T-cell (primary cell): Measurements from ENCODE around the gene ALDH1L2. TPM values are rescaled to one million over a fixed set of nuclear protein-coding genes. Genes with fewer than 3 reads are reported as not detected.

Source experiments
- ATAC-seq, 4 experiments: fragments of 200-7000 bp in 3 of 4; fragments of 150-1000 bp in 1 of 4; cut with Tn5 transposase; replicated peaks in 1 of 4; 1 replicate in 3 of 4; 2 replicates in 1 of 4; pipeline ENCODE4 v1.10.0; 2021; ENCODE audit warnings: moderate library complexity in 3 of 4, mild to moderate bottlenecking in 2 of 4, moderate number of reproducible peaks in 1 of 4
- CTCF ChIA-PET, 2 donors: fragments of 300-600 bp; sonication (Branson Sonifier 250); formaldehyde crosslinking; loops; one replicate each; lab custom pipeline; 2022; ENCODE audit warnings: antibody characterized with exemption in 2 of 2; lab: Charles Lee
- POLR2A ChIA-PET, 2 donors: fragments of 300-600 bp; sonication (Branson Sonifier 250); formaldehyde crosslinking; loops; one replicate each; lab custom pipeline; 2022; ENCODE audit warnings: antibody characterized with exemption in 2 of 2; lab: Charles Lee
- DNase-seq, 35 experiments: peaks; one replicate each; pipeline versions ENCODE4 v3.0.0 to v3.0.0-alpha.2; 2013 to 2023
- H3K27ac ChIP-seq: one replicate; pipeline ENCODE4 v1.5.1; 2013; ENCODE audit warnings: low read length
- H3K27me3 ChIP-seq, 2 experiments: replicated peaks in 1 of 2; 1 replicate in 1 of 2; 2 replicates in 1 of 2; pipeline versions ENCODE4 v1.6.1 to v1.7.0; 2013; ENCODE audit warnings: low read length in 1 of 2, mixed read lengths in 1 of 2; ENCODE audit not compliant: control insufficient read depth in 2 of 2, insufficient read depth in 2 of 2; ENCODE audit errors: extremely low read depth in 1 of 2
- H3K36me3 ChIP-seq, 2 donors: 1 replicate in 1 of 2; 2 replicates in 1 of 2; pipeline versions ENCODE4 v1.6.1 to v1.7.0; 2013; ENCODE audit warnings: low read length in 1 of 2; ENCODE audit not compliant: control insufficient read depth in 2 of 2, insufficient read depth in 1 of 2; ENCODE audit errors: extremely low read depth in 1 of 2
- H3K4me1 ChIP-seq, 2 experiments: 1 replicate in 1 of 2; 2 replicates in 1 of 2; pipeline versions ENCODE4 v1.6.1 to v1.7.0; 2013; ENCODE audit warnings: low read length in 2 of 2, mixed read lengths in 1 of 2; ENCODE audit not compliant: insufficient read depth in 2 of 2, control insufficient read depth in 1 of 2; ENCODE audit errors: extremely low read depth in 1 of 2
- H3K4me3 ChIP-seq, 2 donors: 1 replicate in 1 of 2; 2 replicates in 1 of 2; pipeline versions ENCODE4 v1.5.1 to v1.7.0; 2013; ENCODE audit warnings: mild to moderate bottlenecking in 2 of 2, low read length in 1 of 2, moderate library complexity in 1 of 2; ENCODE audit not compliant: control insufficient read depth in 1 of 2; ENCODE audit errors: extremely low read depth in 1 of 2
- H3K9me3 ChIP-seq: 2 replicates; pipeline ENCODE4 v1.7.0; 2013
- H3K27ac Mint-ChIP-seq, 2 donors: one replicate each; pipeline ENCODE4 v1.8.0; 2020 to 2021; ENCODE audit warnings: mild to moderate bottlenecking in 2 of 2, mixed read lengths in 2 of 2
- H3K27me3 Mint-ChIP-seq, 2 donors: one replicate each; pipeline ENCODE4 v1.8.0; 2021 to 2022; ENCODE audit warnings: mixed read lengths in 2 of 2
- H3K36me3 Mint-ChIP-seq: one replicate; pipeline ENCODE4 v1.8.0; 2021; ENCODE audit warnings: mixed read lengths
- H3K4me1 Mint-ChIP-seq, 3 donors: one replicate each; pipeline ENCODE4 v1.8.0; 2020 to 2022; ENCODE audit warnings: mixed read lengths in 3 of 3, mild to moderate bottlenecking in 1 of 3
- H3K4me3 Mint-ChIP-seq, 3 donors: one replicate each; pipeline ENCODE4 v1.8.0; 2020 to 2022; ENCODE audit warnings: mild to moderate bottlenecking in 3 of 3, mixed read lengths in 3 of 3, moderate library complexity in 3 of 3
- H3K9me3 Mint-ChIP-seq, 3 donors: one replicate each; pipeline ENCODE4 v1.8.0; 2020 to 2022; ENCODE audit warnings: mixed read lengths in 3 of 3
- WGBS: methylation state at CpG from one replicate; pipeline ENCODE4 v1.1.5; 2013; ENCODE audit warnings: missing lambda C conversion rate; ENCODE audit not compliant: insufficient coverage; 5-methylcytosine and 5-hydroxymethylcytosine counted together
- total RNA-seq, 35 experiments: library from RNA in 6 of 35; stranded (reverse) in 6 of 35; fragments of 120-200 nt in 1 of 35; gene quantifications; one replicate each; pipeline versions ENCODE4 v1.2.1 to v1.2.4 and lab custom pipeline; 2013 to 2026

ALDH1L2 gene
- total RNA-seq, 5 donors from 2014 or later (not counting 1 experiment from before 2014, with no cell fraction given) = 0.07 to 0.51 (median 0.16) TPM; not detected in 1

- Mint-ChIP-seq H3K9me3 (peaks cover 3 to 25% (median 14%) of the 10 kb centered on the region in 3 donors), H3K36me3 (peaks cover 10% of the 10 kb centered on the region), H3K27me3 (no peaks in the 10 kb centered on the region), H3K4me1 (peaks cover 0 to 2% (median 1%) of the 10 kb centered on the region in 3 donors), H3K27ac (no peak overlapping the region), H3K4me3 (no peak overlapping the region)
- Histone ChIP-seq H3K27me3 (no peaks in the 10 kb centered on the region), H3K27ac (no peak overlapping the region), H3K4me1 (no peaks in the 10 kb centered on the region), H3K4me3 (no peak overlapping the region), H3K36me3 (no peaks in the 10 kb centered on the region), H3K9me3 (no peaks in the 10 kb centered on the region)
- ATAC-seq (no peak), DNase-seq (no peak)
- ChIA-PET POLR2A (no interaction called here), CTCF (interaction anchor here (0.6 to 4.6 kb wide), 6 partner anchors 14 to 670 kb away, joined by 3 to 56 read pairs (median 4); no protein-coding TSS in a partner anchor)
- 40% methylated on average over 1 of the region's 4 CpGs for WGBS
Observed at GRCh38 chr12:105051981-105052380, 32.3 kb downstream of the ALDH1L2 start.

DNA sequence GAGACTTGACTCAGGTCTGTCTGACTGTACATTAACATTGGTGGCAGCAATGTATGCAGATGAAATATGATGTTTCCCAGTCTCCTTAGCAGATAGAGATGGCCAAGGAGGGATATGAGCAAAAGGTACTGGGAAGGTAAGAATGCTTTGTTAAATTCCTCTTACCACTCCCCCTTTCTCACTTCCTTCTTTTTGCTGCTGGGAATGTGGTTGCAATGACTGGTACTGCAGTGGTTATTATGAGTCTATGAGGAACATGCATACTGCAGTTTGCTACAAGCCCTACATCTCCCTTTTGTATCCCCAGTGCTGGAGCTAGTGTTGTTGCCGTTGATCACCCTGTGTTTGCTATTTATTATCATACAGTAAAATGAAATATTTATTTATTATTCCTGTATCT lies 35.9 kb downstream of the ALDH1L2 start:
- Mint-ChIP-seq H3K27ac (no peak overlapping the region), H3K4me3 (no peak overlapping the region), H3K9me3 (peaks cover 0 to 4% (median 0%) of the 10 kb centered on the region in 3 donors), H3K4me1 (peaks cover 0 to 2% (median 1%) of the 10 kb centered on the region in 3 donors), H3K27me3 (no peaks in the 10 kb centered on the region), H3K36me3 (no peaks in the 10 kb centered on the region)
- no peaks in the 10 kb centered on the region for H3K27me3 ChIP-seq
- H3K27ac ChIP-seq = no peak overlapping the region
- H3K36me3 ChIP-seq = no peaks in the 10 kb centered on the region
- DNase-seq (no peak), ATAC-seq (no peak)
- no peaks in the 10 kb centered on the region for H3K9me3 ChIP-seq
- H3K4me1 ChIP-seq = no peaks in the 10 kb centered on the region
- CTCF ChIA-PET = no interaction called here
- POLR2A ChIA-PET = interaction anchor here in 1 of 2 donors (1.0 kb wide), 1 partner anchor 225 kb away, joined by 3 read pairs; no protein-coding TSS in a partner anchor
- H3K4me3 ChIP-seq = no peak overlapping the region
- no CpG with 5 or more reads among the region's 1 CpG for WGBS

- DNase-seq = no peak
- H3K9me3 Mint-ChIP-seq = peaks cover 0 to 4% (median 0%) of the 10 kb centered on the region in 3 donors
- H3K27me3 Mint-ChIP-seq = no peaks in the 10 kb centered on the region
- no peaks in the 10 kb centered on the region for H3K27me3 ChIP-seq
- no peaks in the 10 kb centered on the region for H3K36me3 ChIP-seq
- H3K4me1 Mint-ChIP-seq = no peaks in the 10 kb centered on the region
- no peak overlapping the region for H3K4me3 Mint-ChIP-seq
- ATAC-seq = no peak
- no peaks in the 10 kb centered on the region for H3K36me3 Mint-ChIP-seq
- H3K4me1 ChIP-seq = no peaks in the 10 kb centered on the region
- no peaks in the 10 kb centered on the region for H3K9me3 ChIP-seq
- H3K27ac Mint-ChIP-seq = no peak overlapping the region
- no peak overlapping the region for H3K27ac ChIP-seq
- WGBS = no CpG with 5 or more reads among the region's 1 CpG
- CTCF ChIA-PET = interaction anchor here in 1 of 2 donors (0.6 kb wide), 1 partner anchor 546 kb away, joined by 3 read pairs; no protein-coding TSS in a partner anchor
- POLR2A ChIA-PET = interaction anchor here in 1 of 2 donors (1.0 kb wide), 1 partner anchor 224 kb away, joined by 3 read pairs; no protein-coding TSS in a partner anchor
- no peak overlapping the region for H3K4me3 ChIP-seq
Observed at GRCh38 chr12:105047308-105047707, 37.0 kb downstream of the ALDH1L2 start.

DNA sequence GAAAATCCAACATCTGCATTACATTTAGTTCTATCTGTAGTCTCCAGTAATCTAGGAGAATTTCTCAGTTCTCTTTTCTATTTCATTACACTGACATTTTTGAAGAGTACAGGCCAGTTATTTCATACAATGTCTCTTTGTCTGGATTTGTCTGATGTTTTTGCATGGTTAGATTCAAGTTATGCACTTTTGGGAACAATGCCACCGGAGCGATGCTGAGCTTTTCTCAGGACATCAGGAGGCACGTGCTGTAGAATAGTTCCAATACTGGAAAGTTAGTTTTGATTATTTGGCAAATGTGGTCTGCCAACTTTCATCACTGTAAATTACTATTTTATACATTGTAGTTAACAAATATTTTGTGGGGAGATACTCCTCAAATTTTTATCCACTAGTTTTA lies 43.1 kb downstream of the ALDH1L2 start:
- H3K27me3 ChIP-seq = no peaks in the 10 kb centered on the region
- H3K9me3 ChIP-seq = no peaks in the 10 kb centered on the region
- H3K27ac ChIP-seq = no peak overlapping the region
- H3K36me3 ChIP-seq = no peaks in the 10 kb centered on the region
- Mint-ChIP-seq H3K27me3 (no peaks in the 10 kb centered on the region), H3K36me3 (no peaks in the 10 kb centered on the region), H3K4me3 (no peak overlapping the region), H3K4me1 (peaks cover 18 to 26% (median 21%) of the 10 kb centered on the region in 3 donors), H3K9me3 (no peaks in the 10 kb centered on the region), H3K27ac (no peak overlapping the region)
- DNase-seq (no peak), ATAC-seq (no peak)
- ChIA-PET CTCF (interaction anchor here in 1 of 2 donors (0.6 kb wide), 1 partner anchor 1197 kb away, joined by 6 read pairs; no protein-coding TSS in a partner anchor), POLR2A (no interaction called here)
- WGBS = no CpG with 5 or more reads among the region's 3 CpGs
- H3K4me3 ChIP-seq = no peak overlapping the region
- H3K4me1 ChIP-seq = peaks cover 8 to 10% of the 10 kb centered on the region in 2 experiments

DNA sequence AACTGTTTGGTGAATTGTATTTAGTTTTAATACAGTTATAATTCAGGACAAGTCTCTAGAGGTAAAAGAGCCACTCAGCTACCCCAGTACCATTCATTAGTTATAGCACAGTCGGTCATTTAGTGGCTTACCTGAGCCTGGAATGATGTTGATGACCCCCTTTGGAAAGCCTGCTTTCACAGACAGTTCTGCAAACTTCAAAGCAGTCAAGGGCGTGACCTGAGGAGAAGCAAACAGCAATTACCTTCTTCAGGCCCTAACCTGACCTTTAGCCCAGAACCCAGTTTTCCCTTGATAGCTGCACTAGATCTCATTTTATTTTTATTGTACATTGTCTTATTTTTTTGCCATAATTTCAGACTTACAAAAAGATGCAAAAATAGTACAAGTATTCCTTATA lies 43.8 kb downstream of the ALDH1L2 start:
- ChIA-PET CTCF (interaction anchor here in 1 of 2 donors (0.7 kb wide), 3 partner anchors 12 to 280 kb away, joined by 7 to 15 read pairs (median 7); no protein-coding TSS in a partner anchor), POLR2A (no interaction called here)
- no peaks in the 10 kb centered on the region for H3K36me3 Mint-ChIP-seq
- DNase-seq = no peak
- peaks cover 18 to 26% (median 21%) of the 10 kb centered on the region in 3 donors for H3K4me1 Mint-ChIP-seq
- no peak overlapping the region for H3K27ac Mint-ChIP-seq
- no peaks in the 10 kb centered on the region for H3K9me3 ChIP-seq
- no peaks in the 10 kb centered on the region for H3K27me3 ChIP-seq
- H3K4me3 ChIP-seq = no peak overlapping the region
- H3K4me1 ChIP-seq = peaks cover 8 to 10% of the 10 kb centered on the region in 2 experiments
- 80% methylated on average over 1 of the region's 2 CpGs for whole genome bisulfite sequencing
- no peak overlapping the region for H3K27ac ChIP-seq
- ATAC-seq = no peak
- no peaks in the 10 kb centered on the region for H3K36me3 ChIP-seq
- H3K4me3 Mint-ChIP-seq = no peak overlapping the region
- no peaks in the 10 kb centered on the region for H3K9me3 Mint-ChIP-seq
- no peaks in the 10 kb centered on the region for H3K27me3 Mint-ChIP-seq

DNA sequence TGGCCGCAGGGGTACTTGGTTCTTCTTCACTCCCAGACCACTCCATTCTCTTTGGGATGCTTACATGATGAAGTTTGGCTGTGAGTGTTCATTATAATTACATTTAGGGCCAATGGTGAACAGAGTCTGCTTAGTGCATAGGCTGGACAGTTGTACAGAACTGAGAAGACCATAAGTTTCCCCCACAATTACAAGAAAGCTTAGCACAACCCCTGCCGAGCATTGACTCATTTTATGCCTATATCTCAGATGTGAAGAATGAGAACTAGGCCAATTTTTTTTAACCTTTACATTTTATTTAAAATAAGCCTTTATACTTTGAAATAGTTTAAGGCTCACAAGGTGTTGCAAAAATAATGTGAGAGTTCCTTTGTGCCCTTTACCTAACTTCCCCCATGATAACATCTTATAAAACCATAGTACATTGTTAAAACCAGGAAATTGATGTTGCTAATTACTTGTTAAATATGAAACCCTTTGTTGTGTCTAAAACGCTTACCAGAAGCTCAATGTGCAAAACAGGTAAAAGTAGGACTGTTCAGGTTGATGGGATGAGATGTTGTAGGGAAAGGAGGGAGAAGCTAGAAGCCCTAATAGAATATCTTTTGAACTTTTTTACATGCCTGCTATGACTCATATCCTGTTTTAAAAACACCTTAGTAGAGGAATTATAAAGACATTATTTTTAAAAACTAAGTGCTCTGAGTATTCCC lies 47.2 kb downstream of the ALDH1L2 start:
- no CpG with 5 or more reads among the region's 3 CpGs for WGBS
- Mint-ChIP-seq H3K27ac (peak overlapping the region; percentile 94 to 95), H3K9me3 (no peaks in the 10 kb centered on the region), H3K36me3 (no peaks in the 10 kb centered on the region), H3K4me1 (peaks cover 18 to 40% (median 35%) of the 10 kb centered on the region in 3 donors), H3K4me3 (peak overlapping the region; percentile 47 to 55 (median 50)), H3K27me3 (no peaks in the 10 kb centered on the region)
- Histone ChIP-seq H3K4me1 (peaks cover 8 to 10% of the 10 kb centered on the region in 2 experiments), H3K4me3 (no peak overlapping the region), H3K36me3 (no peaks in the 10 kb centered on the region), H3K27ac (peak overlapping the region; percentile 67), H3K9me3 (no peaks in the 10 kb centered on the region), H3K27me3 (no peaks in the 10 kb centered on the region)
- ChIA-PET CTCF (interaction anchor here (0.8 to 1.3 kb wide), 3 partner anchors 14 to 80 kb away, joined by 3 to 5 read pairs (median 4); no protein-coding TSS in a partner anchor), POLR2A (no interaction called here)
- peak; percentile 53 to 81 (median 69) for ATAC-seq
- DNase-seq = peak in 2 of 35 experiments; percentile 4 to 16
